Activated naive CD4-positive, alpha-beta T cell treated with anti-CD3 and anti-CD28 coated beads for 36 hours (primary cell): ENCODE measurements around the gene LAMA2. TPM values are rescaled to one million over a fixed set of nuclear protein-coding genes. Genes with fewer than 3 reads are reported as not detected.

Experiments
- CTCF ChIA-PET: fragments of 350-600 bp; sonication (Branson Sonifier 250); formaldehyde crosslinking; loops from one replicate; lab custom pipeline; 2021; ENCODE audit warnings: antibody characterized with exemption; lab: Charles Lee
- DNase-seq: peaks from one replicate; pipeline ENCODE4 v3.0.0-alpha.2; 2020
- H3K27ac Mint-ChIP-seq: one replicate; pipeline ENCODE4 v1.8.0; 2021; ENCODE audit warnings: mild to moderate bottlenecking, mixed read lengths
- H3K27me3 Mint-ChIP-seq: one replicate; pipeline ENCODE4 v1.8.0; 2021; ENCODE audit warnings: low read depth, mixed read lengths
- H3K36me3 Mint-ChIP-seq: one replicate; pipeline ENCODE4 v1.8.0; 2021; ENCODE audit warnings: low read depth, mixed read lengths
- H3K4me1 Mint-ChIP-seq: one replicate; pipeline ENCODE4 v1.8.0; 2021; ENCODE audit warnings: low read depth, mixed read lengths
- H3K4me3 Mint-ChIP-seq: one replicate; pipeline ENCODE4 v1.8.0; 2021; ENCODE audit warnings: mild to moderate bottlenecking, moderate library complexity, mixed read lengths
- H3K9me3 Mint-ChIP-seq: one replicate; pipeline ENCODE4 v1.8.0; 2021; ENCODE audit warnings: mixed read lengths
- intact Hi-C: fragments of 100-400 bp; cut with micrococcal nuclease; formaldehyde crosslinking; loops from one replicate; pipeline ENCODE4 v1.15.1; 2023
- total RNA-seq, 2 experiments: library from RNA; stranded (reverse); gene quantifications; one replicate each; pipeline ENCODE4 v1.2.3, GENCODE V29; 2021

LAMA2 gene
- total RNA-seq, 2 experiments from 2014 or later = 0.86 to 2.2 TPM

- H3K4me1 Mint-ChIP-seq = no peaks in the 10 kb centered on the region
- DNase-seq = no peak
- no peaks in the 10 kb centered on the region for H3K36me3 Mint-ChIP-seq
- no peaks in the 10 kb centered on the region for H3K27me3 Mint-ChIP-seq
- H3K4me3 Mint-ChIP-seq = no peak overlapping the region
- intact Hi-C loops = no loop called here
- H3K27ac Mint-ChIP-seq = no peak overlapping the region
- H3K9me3 Mint-ChIP-seq = no peaks in the 10 kb centered on the region
- CTCF ChIA-PET = interaction anchor here (1.1 kb wide), 1 partner anchor 9 kb away, joined by 3 read pairs; no protein-coding TSS in a partner anchor
Measured at GRCh38 chr6:129507059-129507807, 624.3 kb downstream of the LAMA2 start.

GRCh38 chr6:129507846-129508245 is 624.9 kb downstream of the LAMA2 start:
- Mint-ChIP-seq H3K27ac (no peak overlapping the region), H3K9me3 (no peaks in the 10 kb centered on the region), H3K27me3 (no peaks in the 10 kb centered on the region), H3K36me3 (no peaks in the 10 kb centered on the region), H3K4me3 (no peak overlapping the region), H3K4me1 (no peaks in the 10 kb centered on the region)
- CTCF ChIA-PET = interaction anchor here (1.1 kb wide), 1 partner anchor 10 kb away, joined by 3 read pairs; no protein-coding TSS in a partner anchor
- intact Hi-C loops = no loop called here
- no peak for DNase-seq

- CTCF ChIA-PET = no interaction called here
- intact Hi-C loops = no loop called here
- no peaks in the 10 kb centered on the region for H3K9me3 Mint-ChIP-seq
- no peak overlapping the region for H3K4me3 Mint-ChIP-seq
- DNase-seq = no peak
- H3K27me3 Mint-ChIP-seq = no peaks in the 10 kb centered on the region
- H3K36me3 Mint-ChIP-seq = no peaks in the 10 kb centered on the region
- H3K27ac Mint-ChIP-seq = no peak overlapping the region
- H3K4me1 Mint-ChIP-seq = no peaks in the 10 kb centered on the region
Measured at GRCh38 chr6:129508477-129509145, 625.7 kb downstream of the LAMA2 start.

DNA sequence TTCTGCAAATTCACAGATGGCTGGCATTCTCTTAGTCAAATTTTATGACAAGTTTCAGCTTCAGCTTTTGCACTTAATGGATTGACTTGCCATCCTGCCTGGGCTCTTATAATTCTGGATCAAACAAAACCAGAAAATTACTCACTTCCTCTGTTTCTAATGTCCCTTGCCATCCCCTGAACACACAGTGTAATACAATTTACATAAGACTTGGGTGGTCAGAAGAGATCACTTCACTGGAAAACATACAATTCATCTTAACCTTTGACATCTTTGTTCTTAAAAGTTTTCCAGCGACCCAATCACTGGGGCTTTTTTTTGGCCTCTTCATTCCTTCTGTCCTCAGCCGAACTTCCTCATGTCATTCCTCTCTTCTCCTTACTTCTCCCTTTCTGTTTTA is 628.0 kb downstream of the LAMA2 start:
- CTCF ChIA-PET = interaction anchor here (5.8 kb wide), 1 partner anchor 10 kb away, joined by 33 read pairs; no protein-coding TSS in a partner anchor
- no peaks in the 10 kb centered on the region for H3K9me3 Mint-ChIP-seq
- no peaks in the 10 kb centered on the region for H3K4me1 Mint-ChIP-seq
- intact Hi-C loops = loop anchor here (5.0 kb wide), 1 partner anchor 36 kb away; no protein-coding TSS in a partner anchor
- no peaks in the 10 kb centered on the region for H3K27me3 Mint-ChIP-seq
- H3K4me3 Mint-ChIP-seq = no peak overlapping the region
- no peak for DNase-seq
- H3K36me3 Mint-ChIP-seq = no peaks in the 10 kb centered on the region
- no peak overlapping the region for H3K27ac Mint-ChIP-seq

- no peaks in the 10 kb centered on the region for H3K4me1 Mint-ChIP-seq
- intact Hi-C loops = loop anchor here (5.0 kb wide), 1 partner anchor 34 kb away; no protein-coding TSS in a partner anchor
- DNase-seq = no peak
- H3K27ac Mint-ChIP-seq = no peak overlapping the region
- CTCF ChIA-PET = interaction anchor here (5.8 kb wide), 1 partner anchor 13 kb away, joined by 33 read pairs; no protein-coding TSS in a partner anchor
- H3K36me3 Mint-ChIP-seq = no peaks in the 10 kb centered on the region
- H3K9me3 Mint-ChIP-seq = no peaks in the 10 kb centered on the region
- H3K4me3 Mint-ChIP-seq = no peak overlapping the region
- no peaks in the 10 kb centered on the region for H3K27me3 Mint-ChIP-seq
Measured at GRCh38 chr6:129513471-129513870, 630.5 kb downstream of the LAMA2 start.

DNA sequence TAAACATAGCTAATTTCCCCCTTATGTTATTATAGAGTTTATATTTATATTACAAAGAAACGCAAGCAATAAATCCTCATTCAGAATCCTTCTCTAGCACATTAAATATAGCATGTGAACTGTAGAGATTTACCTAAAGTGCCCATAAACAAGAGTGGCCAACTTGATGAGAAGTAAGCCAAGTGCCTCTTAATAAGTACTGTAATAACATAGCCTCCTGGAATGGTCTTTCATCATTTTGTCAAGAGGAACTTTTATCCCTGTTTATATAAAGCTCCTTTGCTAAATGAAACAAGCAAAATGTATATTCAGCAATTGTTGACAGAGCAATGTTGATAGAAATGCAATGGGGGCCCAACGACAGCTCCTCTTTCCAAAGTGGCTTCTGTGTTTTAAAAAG is 632.1 kb downstream of the LAMA2 start:
- CTCF ChIA-PET = interaction anchor here (0.6 to 5.8 kb wide), 3 partner anchors 14 to 254 kb away, joined by 3 to 33 read pairs (median 3); no protein-coding TSS in a partner anchor
- Mint-ChIP-seq H3K36me3 (no peaks in the 10 kb centered on the region), H3K27ac (no peak overlapping the region), H3K4me3 (no peak overlapping the region), H3K4me1 (no peaks in the 10 kb centered on the region), H3K9me3 (no peaks in the 10 kb centered on the region), H3K27me3 (no peaks in the 10 kb centered on the region)
- intact Hi-C loops = no loop called here
- no peak for DNase-seq

DNA sequence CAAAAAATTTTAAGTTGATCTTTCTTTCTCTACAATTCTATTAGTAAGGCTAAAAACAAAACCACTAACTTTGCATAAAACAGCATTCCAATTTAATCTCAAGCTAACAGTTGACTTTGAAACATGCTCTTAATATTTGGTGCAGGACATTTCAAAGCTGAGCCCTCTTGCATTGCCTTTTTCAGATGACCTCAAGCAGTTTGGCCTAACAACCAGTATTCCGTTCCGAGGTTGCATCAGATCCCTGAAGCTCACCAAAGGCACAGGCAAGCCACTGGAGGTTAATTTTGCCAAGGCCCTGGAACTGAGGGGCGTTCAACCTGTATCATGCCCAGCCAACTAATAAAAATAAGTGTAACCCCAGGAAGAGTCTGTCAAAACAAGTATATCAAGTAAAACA is 633.1 kb downstream of the LAMA2 start:
- CTCF ChIA-PET = interaction anchor here (0.6 kb wide), 1 partner anchor 705 kb away, joined by 3 read pairs; no protein-coding TSS in a partner anchor
- Mint-ChIP-seq H3K4me1 (no peaks in the 10 kb centered on the region), H3K27me3 (no peaks in the 10 kb centered on the region), H3K9me3 (no peaks in the 10 kb centered on the region), H3K4me3 (no peak overlapping the region), H3K36me3 (no peaks in the 10 kb centered on the region), H3K27ac (no peak overlapping the region)
- intact Hi-C loops = no loop called here
- no peak for DNase-seq

- Mint-ChIP-seq H3K4me3 (no peak overlapping the region), H3K4me1 (peaks cover 4% of the 10 kb centered on the region), H3K36me3 (no peaks in the 10 kb centered on the region), H3K27ac (no peak overlapping the region), H3K27me3 (no peaks in the 10 kb centered on the region), H3K9me3 (no peaks in the 10 kb centered on the region)
- CTCF ChIA-PET = interaction anchor here (0.6 to 1.3 kb wide), 4 partner anchors 17 to 1876 kb away, joined by 4 to 8 read pairs (median 6); no protein-coding TSS in a partner anchor
- intact Hi-C loops = no loop called here
- DNase-seq = no peak
Measured at GRCh38 chr6:129516787-129517186, 633.8 kb downstream of the LAMA2 start.

GRCh38 chr6:129517288-129517687 is 634.4 kb downstream of the LAMA2 start:
- Mint-ChIP-seq H3K27me3 (no peaks in the 10 kb centered on the region), H3K36me3 (no peaks in the 10 kb centered on the region), H3K4me1 (peaks cover 4% of the 10 kb centered on the region), H3K4me3 (no peak overlapping the region), H3K9me3 (no peaks in the 10 kb centered on the region), H3K27ac (no peak overlapping the region)
- no peak for DNase-seq
- intact Hi-C loops = no loop called here
- CTCF ChIA-PET = interaction anchor here (0.6 to 1.3 kb wide), 4 partner anchors 18 to 1876 kb away, joined by 4 to 8 read pairs (median 6); no protein-coding TSS in a partner anchor

DNA sequence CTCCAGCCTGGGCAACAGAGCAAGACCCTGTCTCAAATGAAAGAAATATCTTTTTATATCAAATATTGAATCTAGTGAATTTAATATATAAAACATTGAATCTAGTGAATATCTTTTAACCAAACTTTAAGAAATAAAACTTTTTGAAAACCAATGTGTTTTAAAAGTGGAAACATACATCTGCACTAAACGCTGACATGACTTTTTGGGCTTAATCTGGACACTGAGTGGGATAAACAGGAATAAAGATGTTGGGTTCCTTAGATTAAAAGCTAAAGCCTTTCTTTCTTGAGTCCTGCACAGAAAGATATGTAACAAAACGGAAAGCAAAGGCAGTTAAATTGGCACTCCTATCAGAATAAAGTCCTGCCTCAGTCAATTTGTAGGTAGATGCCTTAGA is 636.8 kb downstream of the LAMA2 start:
- Mint-ChIP-seq H3K27ac (no peak overlapping the region), H3K4me3 (no peak overlapping the region), H3K9me3 (no peaks in the 10 kb centered on the region), H3K27me3 (no peaks in the 10 kb centered on the region), H3K4me1 (peaks cover 4% of the 10 kb centered on the region), H3K36me3 (no peaks in the 10 kb centered on the region)
- no peak for DNase-seq
- CTCF ChIA-PET = interaction anchor here (1.0 to 1.3 kb wide), 2 partner anchors 20 to 78 kb away, joined by 3 to 5 read pairs; no protein-coding TSS in a partner anchor
- intact Hi-C loops = no loop called here

GRCh38 chr6:129521946-129522345 is 639.0 kb downstream of the LAMA2 start:
- Mint-ChIP-seq H3K27ac (no peak overlapping the region), H3K36me3 (no peaks in the 10 kb centered on the region), H3K9me3 (no peaks in the 10 kb centered on the region), H3K4me1 (peaks cover 5% of the 10 kb centered on the region), H3K27me3 (no peaks in the 10 kb centered on the region), H3K4me3 (no peak overlapping the region)
- no peak for DNase-seq
- CTCF ChIA-PET = no interaction called here
- intact Hi-C loops = no loop called here

DNA sequence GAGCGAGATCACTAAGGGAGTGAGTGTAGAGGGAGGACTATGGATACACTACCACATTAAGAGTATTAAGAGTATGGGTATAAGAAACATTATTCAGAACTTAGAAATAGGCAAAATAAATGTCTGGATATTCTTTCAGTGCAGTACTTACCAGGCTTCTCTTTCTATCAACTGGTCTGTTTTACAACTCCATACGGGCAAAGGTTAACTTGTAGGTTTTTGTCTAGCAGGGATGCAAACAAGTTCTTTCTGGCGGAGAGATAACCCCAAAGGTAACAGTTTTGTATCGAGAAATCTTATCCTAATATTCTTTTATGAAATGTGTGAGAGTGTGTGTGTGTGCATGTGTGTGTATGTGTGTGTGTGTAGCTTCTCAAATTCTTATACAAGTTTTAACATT is 640.9 kb downstream of the LAMA2 start:
- intact Hi-C loops = no loop called here
- Mint-ChIP-seq H3K27me3 (no peaks in the 10 kb centered on the region), H3K4me1 (peaks cover 5% of the 10 kb centered on the region), H3K9me3 (no peaks in the 10 kb centered on the region), H3K4me3 (no peak overlapping the region), H3K36me3 (no peaks in the 10 kb centered on the region), H3K27ac (no peak overlapping the region)
- DNase-seq = no peak
- CTCF ChIA-PET = no interaction called here
